ENCODE data around the gene ACHE.

- TF ChIP-seq CTCF (IDR thresholded peaks at IDR 0.05) (no peak), POLR2A (IDR thresholded peaks at IDR 0.05; ENCODE audit: low read depth) (no peak), POLR2AphosphoS5 (IDR thresholded peaks at IDR 0.05) (no peak), EP300 (IDR thresholded peaks at IDR 0.05) (no peak)
These were observed 8.7 kb downstream of the ACHE start for GRCh38 chr7:100886936-100887515.
